HEK293 (cell line): ENCODE results near the gene DCST2.

ENCODE experiments used
- CTCF ChIA-PET: fragments of 350-600 bp; formaldehyde crosslinking; extraction: SDS; loops from one replicate; lab custom pipeline; 2021; ENCODE audit warnings: antibody characterized with exemption; lab: Yijun Ruan, JAX
- POLR2A ChIA-PET: fragments of 300-600 bp; formaldehyde crosslinking; extraction: SDS; loops from one replicate; lab custom pipeline; 2020; ENCODE audit warnings: antibody characterized with exemption, inconsistent platforms; lab: Yijun Ruan, JAX
- H3K27ac ChIP-seq: fragments of 200-500 bp; sonication (Bioruptor generic); 2 replicates; pipeline ENCODE4 v1.5.1; 2014; ENCODE audit warnings: low read depth, low read length, control low read depth, inconsistent platforms; ENCODE audit errors: extremely low read depth
- H3K36me3 ChIP-seq, 2 experiments: fragments of 200-500 bp in 1 of 2; sonication (Bioruptor generic) in 1 of 2; 1 replicate in 1 of 2; 2 replicates in 1 of 2; pipeline ENCODE4 v1.5.1; 2014 to 2017; ENCODE audit warnings: inconsistent platforms in 2 of 2, low read length in 2 of 2; ENCODE audit not compliant: control insufficient read depth in 2 of 2, insufficient read depth in 1 of 2
- H3K4me1 ChIP-seq: fragments of 200-500 bp; sonication (Bioruptor generic); 2 replicates; pipeline ENCODE4 v1.5.1; 2014; ENCODE audit warnings: mild to moderate bottlenecking, low read length, inconsistent platforms; ENCODE audit not compliant: control insufficient read depth, insufficient read depth
- H3K4me3 ChIP-seq: 2 replicates; pipeline ENCODE4 v1.5.1; 2011; ENCODE audit warnings: low read depth, mild to moderate bottlenecking, control low read depth, low read length, moderate library complexity
- H3K9me3 ChIP-seq: fragments of 200-500 bp; sonication (Bioruptor generic); 2 replicates; pipeline ENCODE4 v1.5.1; 2014; ENCODE audit warnings: low read depth, low read length, inconsistent platforms; ENCODE audit not compliant: control insufficient read depth, insufficient read depth
- EGR2 ChIP-seq: fragments of 450-650 bp; formaldehyde crosslinking; IDR thresholded peaks from 2 replicates; pipeline ENCODE4 v1.5.1; 2016; ENCODE audit warnings: low read depth, missing biosample characterization, missing genetic modification characterization
- GLIS1 ChIP-seq: fragments of 450-650 bp; formaldehyde crosslinking; IDR thresholded peaks from 2 replicates; pipeline ENCODE4 v1.5.1; 2016; ENCODE audit warnings: missing biosample characterization, missing genetic modification characterization
- GLIS2 ChIP-seq: fragments of 450-650 bp; formaldehyde crosslinking; IDR thresholded peaks from 2 replicates; pipeline ENCODE4 v1.5.1; 2016; ENCODE audit warnings: missing biosample characterization, missing genetic modification characterization
- PRDM1 ChIP-seq: fragments of 450-650 bp; formaldehyde crosslinking; IDR thresholded peaks from 2 replicates; pipeline ENCODE4; 2016; ENCODE audit warnings: missing biosample characterization, missing genetic modification characterization
- SP3 ChIP-seq: fragments of 450-650 bp; formaldehyde crosslinking; IDR thresholded peaks from 2 replicates; pipeline ENCODE4 v1.5.1; 2016; ENCODE audit warnings: missing biosample characterization, missing genetic modification characterization
- TRIM28 ChIP-seq: IDR thresholded peaks from 2 replicates; pipeline ENCODE4 v1.6.1; 2011; ENCODE audit warnings: low read length, control low read depth, borderline replicate concordance
- YY1 ChIP-seq: fragments of 450-650 bp; formaldehyde crosslinking; IDR thresholded peaks from 2 replicates; pipeline ENCODE4 v1.5.1; 2018; ENCODE audit warnings: missing biosample characterization, missing genetic modification characterization
- ZFHX2 ChIP-seq: fragments of 450-650 bp; formaldehyde crosslinking; conservative IDR thresholded peaks from 2 replicates; pipeline ENCODE4 v1.5.1; 2016; ENCODE audit warnings: missing biosample characterization, missing genetic modification characterization
- ZIC2 ChIP-seq: fragments of 450-650 bp; formaldehyde crosslinking; IDR thresholded peaks from 2 replicates; pipeline ENCODE4 v1.5.1; 2016; ENCODE audit warnings: missing biosample characterization, missing genetic modification characterization
- ZNF112 ChIP-seq: fragments of 450-650 bp; formaldehyde crosslinking; IDR thresholded peaks from 2 replicates; pipeline ENCODE4 v1.5.0; 2017; ENCODE audit warnings: missing biosample characterization, missing genetic modification characterization
- ZNF140 ChIP-seq: fragments of 450-650 bp; formaldehyde crosslinking; IDR thresholded peaks from 2 replicates; pipeline ENCODE4 v1.5.1; 2016; ENCODE audit warnings: missing biosample characterization, missing genetic modification characterization
- ZNF155 ChIP-seq: fragments of 450-650 bp; formaldehyde crosslinking; IDR thresholded peaks from 2 replicates; pipeline ENCODE4 v1.5.1; 2016; ENCODE audit warnings: missing biosample characterization, missing genetic modification characterization
- ZNF175 ChIP-seq: fragments of 450-650 bp; formaldehyde crosslinking; IDR thresholded peaks from 2 replicates; pipeline ENCODE4 v1.5.1; 2016; ENCODE audit warnings: missing biosample characterization, missing genetic modification characterization
- ZNF223 ChIP-seq: fragments of 450-650 bp; formaldehyde crosslinking; IDR thresholded peaks from 2 replicates; pipeline ENCODE4 v1.5.1; 2016; ENCODE audit warnings: missing biosample characterization, missing genetic modification characterization
- ZNF266 ChIP-seq: fragments of 450-650 bp; formaldehyde crosslinking; IDR thresholded peaks from 2 replicates; pipeline ENCODE4 v1.5.1; 2016; ENCODE audit warnings: missing biosample characterization, missing genetic modification characterization, low read depth
- ZNF416 ChIP-seq: fragments of 450-650 bp; formaldehyde crosslinking; IDR thresholded peaks from 2 replicates; pipeline ENCODE4 v1.5.1; 2016; ENCODE audit warnings: missing biosample characterization, missing genetic modification characterization
- ZNF449 ChIP-seq: fragments of 450-650 bp; formaldehyde crosslinking; IDR thresholded peaks from 2 replicates; pipeline ENCODE4 v1.5.1; 2017; ENCODE audit warnings: missing biosample characterization, mild to moderate bottlenecking, missing genetic modification characterization, moderate library complexity
- TF ChIP-seq, protein P1 (sequence below): fragments of 450-650 bp; IDR thresholded peaks from 2 replicates; pipeline ENCODE4 v1.5.1; 2018; ENCODE audit warnings: missing biosample characterization, mild to moderate bottlenecking, missing genetic modification characterization
- TF ChIP-seq, protein P2 (sequence below): fragments of 450-650 bp; formaldehyde crosslinking; IDR thresholded peaks from 2 replicates; pipeline ENCODE4 v1.5.1; 2016; ENCODE audit warnings: missing biosample characterization, missing genetic modification characterization

Gene DCST2

DNA sequence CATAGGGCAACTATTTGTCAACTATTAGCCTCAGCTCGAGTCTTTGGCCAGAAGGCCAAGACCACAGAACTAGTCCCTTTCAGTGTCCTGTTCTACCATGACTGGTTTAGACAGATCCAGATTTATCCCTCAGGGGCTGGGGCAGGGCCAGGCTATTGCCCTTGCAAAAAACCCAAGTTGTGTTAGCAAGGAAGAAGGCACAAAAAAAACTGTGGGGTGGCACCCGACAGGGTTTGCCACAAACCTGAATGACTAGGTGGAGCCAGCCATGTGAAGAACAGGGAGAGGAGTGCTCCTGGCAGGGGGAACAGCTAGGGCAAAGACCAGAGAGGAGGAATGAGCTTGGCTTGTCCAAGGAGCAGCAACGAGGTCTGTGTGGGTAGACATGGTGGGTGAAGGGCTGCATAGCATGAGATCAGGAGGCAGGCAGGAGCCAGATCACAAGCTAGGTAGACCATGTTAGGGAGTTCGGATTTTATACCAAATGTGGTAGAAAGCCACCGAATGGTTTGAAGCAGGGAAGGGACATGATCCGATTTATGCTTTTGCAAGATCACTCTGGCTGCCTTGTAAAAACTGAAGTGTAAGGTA, 4.4 kb upstream of the DCST2 start:
- H3K9me3 ChIP-seq, result no peaks in the 10 kb centered on the region
- H3K36me3 ChIP-seq, result no peaks in the 10 kb centered on the region
- H3K27ac ChIP-seq, result no peak overlapping the region
- CTCF ChIA-PET, result interaction anchor here (0.8 to 7.4 kb wide), 8 partner anchors 11 to 47 kb away, joined by 3 to 38 read pairs (median 4); partner anchors contain the start of gene ADAM15
- H3K4me1 ChIP-seq, result no peaks in the 10 kb centered on the region
- TF ChIP-seq ZFHX2 (tag by site-specific recombination) (peak; percentile 64), ZNF416 (tag by site-specific recombination) (no peak), EGR2 (tag by site-specific recombination) (peak; percentile 63), ZNF140 (tag by site-specific recombination) (no peak)
- TF ChIP-seq, all 188 proteins: peak for 2
- no peak overlapping the region for H3K4me3 ChIP-seq
- POLR2A ChIA-PET, result interaction anchor here (0.7 to 0.8 kb wide), 2 partner anchors 412 to 479 kb away, joined by 4 to 7 read pairs; no protein-coding TSS in a partner anchor

- no peaks in the 10 kb centered on the region for H3K4me1 ChIP-seq
- H3K4me3 ChIP-seq, result no peak overlapping the region
- TF ChIP-seq SP3 (tag by site-specific recombination) (no peak), ZIC2 (tag by site-specific recombination) (peak; percentile 73), GLIS2 (0 out of 2 replicates have a peak, but pooled peaks have one; percentile 17), GLIS1 (tag by site-specific recombination) (peak; percentile 93)
- no peaks in the 10 kb centered on the region for H3K9me3 ChIP-seq
- ChIA-PET POLR2A (interaction anchor here (0.7 to 0.8 kb wide), 2 partner anchors 412 to 478 kb away, joined by 4 to 7 read pairs; no protein-coding TSS in a partner anchor), CTCF (interaction anchor here (0.8 to 2.4 kb wide), 6 partner anchors 12 to 48 kb away, joined by 3 to 11 read pairs (median 4); partner anchors contain the start of gene ADAM15)
- no peaks in the 10 kb centered on the region for H3K36me3 ChIP-seq
- H3K27ac ChIP-seq, result no peak overlapping the region
Observed at GRCh38 chr1:155037043-155037442, 3.5 kb upstream of the DCST2 start.

DNA sequence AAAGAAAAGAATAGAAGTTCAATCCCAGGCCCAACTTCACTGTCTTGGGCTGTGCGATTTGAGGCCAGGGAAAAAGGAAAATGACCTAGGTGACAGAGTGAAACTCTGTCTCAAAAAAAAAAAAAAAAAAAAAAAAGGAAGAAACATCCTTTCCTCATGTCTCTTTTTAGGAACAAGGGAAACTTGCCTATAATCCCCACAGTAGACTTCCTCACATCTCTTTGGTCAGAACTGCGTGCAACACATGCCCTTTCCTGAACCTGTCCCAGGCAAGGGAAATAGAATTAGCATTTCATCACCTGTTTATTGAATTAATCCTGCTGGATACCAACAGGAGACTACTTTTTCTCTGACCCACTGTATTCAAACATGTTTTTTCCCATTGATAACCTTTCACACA, 2.4 kb upstream of the DCST2 start:
- H3K9me3 ChIP-seq, result no peaks in the 10 kb centered on the region
- CTCF ChIA-PET, result no interaction called here
- no peaks in the 10 kb centered on the region for H3K36me3 ChIP-seq
- H3K27ac ChIP-seq, result no peak overlapping the region
- POLR2A ChIA-PET, result no interaction called here
- no peak overlapping the region for H3K4me3 ChIP-seq
- no peaks in the 10 kb centered on the region for H3K4me1 ChIP-seq
- TF ChIP-seq TRIM28 (no peak), PRDM1 (tag by site-specific recombination) (0 out of 2 replicates have a peak, but pooled peaks have one; percentile 14)

DNA sequence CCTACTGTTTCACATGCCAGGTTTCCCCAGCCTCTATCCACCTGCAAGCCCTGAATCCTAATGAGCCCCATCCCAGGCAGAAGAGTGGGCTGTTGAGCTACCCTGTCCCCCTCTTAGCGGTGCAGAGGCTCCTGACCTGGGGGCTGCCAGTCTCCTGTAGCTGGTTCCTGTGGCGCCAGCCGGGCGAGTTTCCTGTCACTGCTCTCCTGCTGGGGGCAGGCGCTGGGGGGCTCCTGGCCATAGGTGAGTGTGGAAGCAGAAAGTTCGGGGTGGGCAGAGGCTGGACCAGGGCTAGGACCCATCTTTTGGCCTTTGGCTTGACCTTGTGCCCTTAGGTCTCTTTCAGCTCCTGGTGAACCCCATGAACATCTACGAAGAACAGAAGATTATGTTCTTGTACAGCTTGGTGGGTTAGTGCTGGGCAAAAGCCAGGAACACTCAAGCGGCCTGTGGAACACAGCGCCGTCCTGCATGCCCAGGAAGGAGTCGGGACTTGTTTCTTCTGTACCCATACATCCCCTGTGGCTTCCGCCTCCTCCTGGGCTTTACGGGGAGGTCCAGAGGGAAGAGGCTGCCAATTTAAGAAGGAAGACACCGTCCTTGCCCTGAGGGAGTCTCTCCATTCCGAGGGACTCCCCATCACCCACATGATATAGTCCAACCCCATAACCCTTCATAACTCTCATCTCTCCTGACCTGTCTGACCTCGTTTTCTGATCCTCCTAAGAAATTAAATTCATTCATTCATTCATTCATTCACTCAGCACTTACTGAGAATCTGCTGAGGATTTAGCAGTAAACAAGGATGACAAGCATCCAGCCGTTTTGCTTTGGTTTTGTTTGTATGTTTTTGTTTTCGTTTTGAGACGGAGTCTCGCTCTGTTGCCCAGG, 982 bp upstream of the DCST2 start:
- Histone ChIP-seq H3K36me3 (no peaks in the 10 kb centered on the region), H3K4me3 (no peak overlapping the region), H3K9me3 (no peaks in the 10 kb centered on the region), H3K4me1 (no peaks in the 10 kb centered on the region), H3K27ac (no peak overlapping the region)
- ChIA-PET POLR2A (no interaction called here), CTCF (interaction anchor here (1.2 to 3.0 kb wide), 3 partner anchors 10 to 57 kb away, joined by 5 to 19 read pairs (median 8); no protein-coding TSS in a partner anchor)
- TF ChIP-seq ZNF449 (tag by site-specific recombination) (no peak), YY1 (tag by site-specific recombination) (no peak), ZNF175 (tag by site-specific recombination) (no peak), ZNF155 (no peak), TRIM28 (no peak), ZNF223 (tag by site-specific recombination) (no peak), ZNF266 (tag by site-specific recombination) (no peak), ZNF112 (no peak)
- TF ChIP-seq, protein P1, sequence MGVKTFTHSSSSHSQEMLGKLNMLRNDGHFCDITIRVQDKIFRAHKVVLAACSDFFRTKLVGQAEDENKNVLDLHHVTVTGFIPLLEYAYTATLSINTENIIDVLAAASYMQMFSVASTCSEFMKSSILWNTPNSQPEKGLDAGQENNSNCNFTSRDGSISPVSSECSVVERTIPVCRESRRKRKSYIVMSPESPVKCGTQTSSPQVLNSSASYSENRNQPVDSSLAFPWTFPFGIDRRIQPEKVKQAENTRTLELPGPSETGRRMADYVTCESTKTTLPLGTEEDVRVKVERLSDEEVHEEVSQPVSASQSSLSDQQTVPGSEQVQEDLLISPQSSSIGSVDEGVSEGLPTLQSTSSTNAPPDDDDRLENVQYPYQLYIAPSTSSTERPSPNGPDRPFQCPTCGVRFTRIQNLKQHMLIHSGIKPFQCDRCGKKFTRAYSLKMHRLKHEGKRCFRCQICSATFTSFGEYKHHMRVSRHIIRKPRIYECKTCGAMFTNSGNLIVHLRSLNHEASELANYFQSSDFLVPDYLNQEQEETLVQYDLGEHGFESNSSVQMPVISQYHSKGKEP (tag by site-specific recombination), result no peak
- TF ChIP-seq, protein P2, sequence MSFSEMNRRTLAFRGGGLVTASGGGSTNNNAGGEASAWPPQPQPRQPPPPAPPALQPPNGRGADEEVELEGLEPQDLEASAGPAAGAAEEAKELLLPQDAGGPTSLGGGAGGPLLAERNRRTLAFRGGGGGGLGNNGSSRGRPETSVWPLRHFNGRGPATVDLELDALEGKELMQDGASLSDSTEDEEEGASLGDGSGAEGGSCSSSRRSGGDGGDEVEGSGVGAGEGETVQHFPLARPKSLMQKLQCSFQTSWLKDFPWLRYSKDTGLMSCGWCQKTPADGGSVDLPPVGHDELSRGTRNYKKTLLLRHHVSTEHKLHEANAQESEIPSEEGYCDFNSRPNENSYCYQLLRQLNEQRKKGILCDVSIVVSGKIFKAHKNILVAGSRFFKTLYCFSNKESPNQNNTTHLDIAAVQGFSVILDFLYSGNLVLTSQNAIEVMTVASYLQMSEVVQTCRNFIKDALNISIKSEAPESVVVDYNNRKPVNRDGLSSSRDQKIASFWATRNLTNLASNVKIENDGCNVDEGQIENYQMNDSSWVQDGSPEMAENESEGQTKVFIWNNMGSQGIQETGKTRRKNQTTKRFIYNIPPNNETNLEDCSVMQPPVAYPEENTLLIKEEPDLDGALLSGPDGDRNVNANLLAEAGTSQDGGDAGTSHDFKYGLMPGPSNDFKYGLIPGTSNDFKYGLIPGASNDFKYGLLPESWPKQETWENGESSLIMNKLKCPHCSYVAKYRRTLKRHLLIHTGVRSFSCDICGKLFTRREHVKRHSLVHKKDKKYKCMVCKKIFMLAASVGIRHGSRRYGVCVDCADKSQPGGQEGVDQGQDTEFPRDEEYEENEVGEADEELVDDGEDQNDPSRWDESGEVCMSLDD (tag by site-specific recombination), result no peak
